ENCODE results near the gene AMPH. TPM values are rescaled to one million over a fixed set of nuclear protein-coding genes. Genes with fewer than 3 reads are reported as not detected.
A peak's percentile ranks its signal among the peaks of the same experiment; 100 is the strongest.
"Not testable (repeated sequence)": the region's sequence is repeated elsewhere in the genome, so short reads cannot be mapped to it uniquely, and the experiment has no call there.

AMPH gene
- total and polyA plus RNA-seq, 7 donors = 0.23 to 37.9 (median 2.5) TPM

GRCh38 chr7:38345299-38346172 is 285.6 kb downstream of the AMPH start:
- H3K27me3 ChIP-seq; H3K4me3 ChIP-seq; H3K27ac ChIP-seq; intact Hi-C loops (cut with DNase I); DNase-seq; H3K36me3 ChIP-seq; H3K4me1 ChIP-seq; H3K9me3 ChIP-seq: not testable (repeated sequence)
- whole genome bisulfite sequencing, 2 donors = 50 to 51% methylated on average over 6 of the region's 6 CpGs
- peak in 1 of 4 experiments; percentile 30 for TF ChIP-seq CTCF (IDR thresholded peaks at IDR 0.05)

GRCh38 chr7:38344741-38345140 is 286.4 kb downstream of the AMPH start:
- H3K4me1 ChIP-seq; H3K27me3 ChIP-seq; intact Hi-C loops (cut with DNase I); H3K27ac ChIP-seq; H3K36me3 ChIP-seq; H3K4me3 ChIP-seq; DNase-seq; H3K9me3 ChIP-seq: not testable (repeated sequence)
- 64 to 65% methylated on average over 3 of the region's 3 CpGs for WGBS, 2 donors

GRCh38 chr7:38342135-38342534 is 289.0 kb downstream of the AMPH start:
- H3K9me3 ChIP-seq; H3K4me1 ChIP-seq; intact Hi-C loops (cut with DNase I); H3K36me3 ChIP-seq; H3K27ac ChIP-seq; H3K27me3 ChIP-seq; DNase-seq; H3K4me3 ChIP-seq: not testable (repeated sequence)
- WGBS, 2 donors = 64 to 90% methylated on average over 5 of the region's 5 CpGs

- intact Hi-C loops (cut with DNase I); H3K27me3 ChIP-seq; H3K9me3 ChIP-seq; H3K36me3 ChIP-seq; H3K4me1 ChIP-seq; H3K4me3 ChIP-seq; DNase-seq: not testable (repeated sequence)
- 63 to 72% methylated on average over 2 of the region's 2 CpGs for WGBS, 2 donors
- H3K27ac ChIP-seq = peak overlapping the region in 1 of 4 donors; percentile 4
Measured at GRCh38 chr7:38341172-38341705, 289.9 kb downstream of the AMPH start.

GRCh38 chr7:38339953-38340819 is 291.0 kb downstream of the AMPH start:
- no peak for DNase-seq
- Histone ChIP-seq H3K27ac (no peak overlapping the region), H3K4me3 (no peak overlapping the region), H3K27me3 (no peaks in the 10 kb centered on the region), H3K9me3 (no peaks in the 10 kb centered on the region), H3K4me1 (no peaks in the 10 kb centered on the region), H3K36me3 (no peaks in the 10 kb centered on the region)
- TF ChIP-seq CTCF (IDR thresholded peaks at IDR 0.05) = no peak
- no peak for TF ChIP-seq POLR2AphosphoS5 (IDR thresholded peaks at IDR 0.05)
- no peak for TF ChIP-seq EP300 (IDR thresholded peaks at IDR 0.05)
- TF ChIP-seq POLR2A (IDR thresholded peaks at IDR 0.05) = no peak
- 78 to 83% methylated on average over 4 of the region's 4 CpGs for WGBS, 2 donors
- intact Hi-C loops (cut with DNase I) = no loop called here

GRCh38 chr7:38336148-38336515 is 295.0 kb downstream of the AMPH start:
- WGBS, 2 donors = 31 to 65% methylated on average over 9 of the region's 9 CpGs
- H3K9me3 ChIP-seq; H3K4me1 ChIP-seq; intact Hi-C loops (cut with DNase I); H3K36me3 ChIP-seq; H3K4me3 ChIP-seq; DNase-seq; H3K27me3 ChIP-seq: not testable (repeated sequence)
- H3K27ac ChIP-seq = peak overlapping the region in 2 of 4 donors; percentile 31 to 32
